GM10847 (cell line): ENCODE data around the gene PRKCD.

Source experiments
- POLR2A ChIP-seq: IDR thresholded peaks from 2 replicates; pipeline ENCODE4 v1.6.1; 2011; ENCODE audit not compliant: insufficient read length; ENCODE audit errors: extremely low read depth

The PRKCD gene

DNA sequence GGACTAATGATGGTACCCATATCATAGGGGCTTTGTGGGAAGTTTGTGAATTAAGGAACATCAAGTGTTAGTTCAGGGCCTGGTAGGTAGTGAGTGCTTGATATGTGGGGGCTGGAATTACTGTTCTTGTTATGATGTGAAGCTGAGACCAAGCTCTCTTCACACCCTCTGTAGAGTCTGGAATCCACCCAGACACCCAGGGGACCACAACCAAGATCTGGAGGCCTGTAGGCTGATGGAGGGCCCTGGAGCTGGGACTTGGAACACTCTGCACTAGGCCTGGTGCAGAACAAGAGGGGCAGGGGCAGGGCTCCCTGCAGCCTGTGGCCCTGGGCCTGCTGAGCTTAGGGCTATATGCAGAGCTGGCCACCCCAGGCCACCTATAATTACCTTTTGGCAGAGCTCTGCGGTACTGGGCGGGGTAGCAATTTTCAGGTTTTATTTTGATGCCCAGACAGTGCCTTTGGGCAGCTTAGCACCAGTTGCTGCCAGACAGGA, 13.1 kb upstream of the PRKCD start:
- TF ChIP-seq POLR2A, result no peak

DNA sequence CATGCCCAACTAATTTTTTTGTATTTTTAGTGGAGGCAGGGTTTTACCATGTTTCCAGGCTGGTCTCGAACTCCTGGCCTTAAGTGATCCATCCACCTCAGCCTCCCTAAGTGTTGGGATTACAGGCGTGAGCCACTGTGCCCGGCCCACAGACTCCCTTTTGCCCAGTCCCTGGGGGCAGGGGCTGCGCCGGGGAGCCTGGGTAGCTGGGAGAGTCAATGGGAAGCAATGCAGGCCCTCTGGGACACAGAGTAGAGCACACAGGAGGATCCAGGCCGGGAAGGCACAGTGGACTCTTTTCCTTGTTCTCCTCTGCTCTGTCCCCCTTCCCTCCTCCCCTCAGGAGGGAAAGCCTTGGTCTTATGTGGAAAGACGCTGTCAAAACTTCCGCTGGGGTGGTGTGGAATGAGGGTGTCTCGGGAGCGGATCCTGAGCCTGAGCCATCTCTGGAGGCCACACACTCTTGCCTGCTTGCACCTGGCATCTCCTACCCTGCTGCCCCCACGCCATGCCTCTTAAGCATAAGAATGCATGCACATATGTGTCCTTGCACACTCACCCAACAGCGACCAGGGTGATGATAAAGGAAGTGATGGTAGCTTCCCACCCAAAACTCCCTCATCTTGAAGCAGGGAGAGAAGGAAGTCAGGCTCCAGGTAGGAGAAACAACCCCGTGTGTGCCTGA, 11.9 kb upstream of the PRKCD start:
- no peak for TF ChIP-seq POLR2A

DNA sequence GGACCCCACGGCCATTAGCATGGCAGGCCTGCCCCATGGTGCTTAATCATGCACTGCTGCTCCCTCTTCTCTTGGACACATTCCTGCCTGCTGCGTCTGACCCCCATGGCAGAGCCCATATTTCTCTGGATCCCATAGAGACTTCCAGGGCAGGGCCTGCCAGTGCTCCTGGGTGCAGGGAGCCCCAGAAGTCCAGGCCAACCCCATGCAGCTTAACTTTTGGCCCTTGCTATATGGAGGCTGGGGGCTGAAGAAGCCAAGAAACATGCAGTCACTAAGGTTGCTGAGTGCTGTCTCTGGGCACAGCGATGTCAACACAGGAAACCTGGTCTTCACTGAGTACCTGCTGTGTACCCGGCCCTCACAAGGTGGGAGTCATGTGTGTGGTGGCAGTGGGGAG, 11.3 kb upstream of the PRKCD start:
- TF ChIP-seq POLR2A, result no peak

DNA sequence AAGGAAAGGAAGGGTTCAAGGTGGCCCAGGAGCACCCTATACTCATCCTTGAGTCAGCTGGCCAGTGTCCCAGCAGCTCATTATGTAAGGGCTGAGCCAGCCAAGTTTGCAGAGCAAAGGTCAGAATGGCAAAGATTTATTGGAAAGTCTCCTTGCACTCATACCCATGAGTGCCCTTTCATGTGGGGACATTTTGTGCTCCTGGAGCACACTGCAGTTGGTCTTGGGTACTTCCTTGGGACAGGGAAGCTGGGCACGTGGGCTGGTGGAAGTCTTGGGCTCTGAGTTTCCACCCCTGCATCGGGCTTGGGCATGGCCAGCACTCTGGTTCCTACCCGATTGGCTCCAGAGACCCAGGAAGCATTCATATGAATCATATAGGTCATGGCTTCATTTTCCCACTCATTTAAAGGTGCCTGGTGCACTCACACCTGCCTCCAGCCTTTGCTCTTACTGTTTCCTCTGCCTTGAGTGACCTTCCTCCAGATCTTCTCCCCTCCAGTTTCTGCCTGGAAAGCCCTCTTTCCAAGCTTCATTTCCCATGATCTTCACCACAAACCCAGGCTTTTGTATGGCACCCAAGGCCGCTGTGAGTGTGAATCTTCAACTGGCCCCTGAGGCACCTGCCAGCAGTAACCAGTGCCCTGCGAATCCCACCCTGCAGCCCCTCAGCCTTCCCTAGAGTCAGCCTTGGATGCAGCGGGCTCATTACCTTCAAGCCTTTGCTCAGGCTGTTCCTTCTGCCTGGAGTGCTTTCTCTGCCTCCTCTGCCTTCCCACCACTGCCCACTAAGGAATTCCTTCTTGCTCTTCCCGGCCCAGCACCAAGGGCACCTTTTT, 10.5 kb upstream of the PRKCD start:
- TF ChIP-seq POLR2A, result no peak

DNA sequence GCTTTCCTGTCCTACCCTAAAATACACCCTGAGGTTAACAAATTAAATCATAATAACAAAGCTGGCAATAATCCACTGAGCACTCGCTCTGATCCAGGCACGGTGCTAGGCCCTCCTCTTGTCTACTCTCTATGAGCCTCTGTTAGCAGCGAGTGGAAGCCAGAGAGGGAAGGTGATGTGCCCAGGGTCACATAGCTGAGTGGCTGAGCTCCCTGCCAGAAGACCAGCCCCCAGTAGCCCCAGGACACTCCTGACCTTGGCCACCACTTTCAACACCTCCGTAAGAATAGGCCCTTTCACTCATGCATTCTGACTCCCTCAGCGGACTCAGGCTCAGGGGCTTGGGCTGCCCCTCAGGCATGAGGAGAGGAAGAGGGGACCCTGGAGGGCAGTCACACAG, 9.5 kb upstream of the PRKCD start:
- no peak for TF ChIP-seq POLR2A

DNA sequence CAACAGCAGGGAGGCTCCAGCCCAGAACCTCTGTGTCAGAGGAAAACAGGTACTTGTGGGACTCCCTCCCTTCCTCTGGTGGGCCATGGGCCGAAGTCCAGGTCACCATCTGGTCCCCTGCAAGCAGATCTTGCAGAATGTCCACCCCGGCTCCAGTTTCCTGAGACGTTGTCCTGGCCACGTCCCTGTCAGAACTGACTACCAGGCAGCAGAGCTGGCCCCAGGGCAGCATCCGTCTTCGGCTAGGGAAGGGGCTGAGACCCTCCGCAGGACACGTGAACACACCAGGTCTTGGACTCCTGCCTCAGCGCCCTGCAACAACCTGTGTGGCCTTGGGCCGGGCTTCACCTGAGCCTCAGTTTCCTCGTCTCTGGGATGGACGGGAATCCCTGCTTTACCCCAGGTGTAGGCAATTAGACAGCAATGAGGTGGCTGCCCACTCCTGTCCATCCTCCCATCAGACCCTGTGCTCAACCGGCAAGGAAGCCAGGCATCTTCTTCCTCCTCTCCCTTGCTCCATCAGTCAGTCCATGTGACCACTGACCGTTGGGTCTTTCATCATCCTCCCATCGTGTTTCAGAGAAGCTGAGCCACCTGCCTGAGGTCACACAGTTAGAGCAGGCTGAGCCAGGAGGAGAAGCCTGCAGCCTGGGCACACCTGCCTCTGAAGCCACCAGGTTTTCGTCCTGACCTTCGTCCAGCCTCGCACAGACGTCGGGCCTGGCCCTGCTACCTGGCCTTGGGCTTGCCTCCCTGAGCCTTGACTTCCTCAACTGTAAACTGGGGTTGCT, 8.9 kb upstream of the PRKCD start:
- TF ChIP-seq POLR2A, result no peak

DNA sequence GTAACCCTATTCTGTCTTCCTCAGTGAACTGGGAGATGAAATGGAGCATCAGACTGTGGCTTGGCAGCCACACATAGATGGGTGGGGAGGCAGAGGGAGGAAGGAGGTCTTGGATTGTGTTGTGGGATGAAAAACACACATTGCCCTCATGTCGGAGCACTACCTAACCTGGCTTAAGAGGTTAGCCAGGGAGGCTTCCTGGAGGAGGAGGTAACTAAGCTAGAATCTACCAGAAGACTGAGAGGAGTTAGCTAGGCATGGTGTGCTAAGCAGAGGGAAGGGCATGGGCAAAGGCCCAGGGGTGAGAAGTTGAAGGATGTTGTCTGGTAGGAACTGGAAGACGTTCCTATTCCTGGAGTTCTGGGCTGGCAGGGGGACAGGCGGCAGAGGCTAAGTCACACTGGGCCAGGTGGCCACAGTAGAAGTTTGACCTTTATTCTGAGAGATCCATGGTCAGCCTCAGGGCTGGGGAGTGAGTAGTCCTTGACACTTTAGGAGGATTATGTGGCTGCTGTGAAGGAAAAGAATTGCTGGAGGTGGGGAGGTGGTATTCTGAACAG, 7.7 kb upstream of the PRKCD start:
- TF ChIP-seq POLR2A, result no peak

DNA sequence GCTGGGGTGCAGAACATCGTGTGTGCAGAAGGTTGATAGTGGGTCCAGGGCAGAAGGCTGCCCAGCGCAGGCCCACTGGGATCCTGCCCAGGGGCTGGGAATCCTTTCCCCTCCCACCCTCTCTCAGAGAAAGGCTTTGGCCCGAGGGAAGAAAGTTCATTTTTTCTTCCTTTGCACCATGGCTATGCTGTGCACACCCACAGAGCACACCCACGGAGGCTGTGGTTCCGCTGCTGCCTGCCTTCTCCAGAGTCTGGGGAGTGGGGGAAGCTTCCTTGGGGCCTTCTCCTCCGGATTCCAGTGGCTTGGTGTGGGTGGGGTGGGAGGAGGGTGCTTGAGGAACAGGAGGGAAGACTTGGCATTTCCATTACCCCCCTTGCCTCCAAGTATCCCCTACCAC, 7.0 kb upstream of the PRKCD start:
- TF ChIP-seq POLR2A, result no peak

DNA sequence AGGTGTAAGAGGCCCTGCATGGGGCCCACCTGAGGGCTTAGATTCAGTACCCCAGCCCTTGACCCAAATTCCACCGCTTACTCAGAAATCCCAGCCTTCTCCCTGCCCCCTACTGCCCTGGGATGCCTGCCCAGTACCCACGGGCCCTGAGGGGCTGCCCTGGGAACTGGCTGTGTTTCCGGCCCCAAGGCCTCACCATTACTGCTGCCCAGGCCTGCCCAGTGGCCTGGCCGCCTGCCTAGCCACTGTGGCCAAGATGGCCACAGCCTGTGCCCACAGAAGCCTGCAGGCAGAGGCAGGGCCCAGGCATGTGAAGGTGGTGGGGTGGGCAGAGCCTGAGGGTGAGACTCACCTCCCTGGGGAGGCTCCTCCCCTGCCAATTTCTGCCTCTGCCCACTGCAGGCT, 6.1 kb upstream of the PRKCD start:
- TF ChIP-seq POLR2A, result no peak

DNA sequence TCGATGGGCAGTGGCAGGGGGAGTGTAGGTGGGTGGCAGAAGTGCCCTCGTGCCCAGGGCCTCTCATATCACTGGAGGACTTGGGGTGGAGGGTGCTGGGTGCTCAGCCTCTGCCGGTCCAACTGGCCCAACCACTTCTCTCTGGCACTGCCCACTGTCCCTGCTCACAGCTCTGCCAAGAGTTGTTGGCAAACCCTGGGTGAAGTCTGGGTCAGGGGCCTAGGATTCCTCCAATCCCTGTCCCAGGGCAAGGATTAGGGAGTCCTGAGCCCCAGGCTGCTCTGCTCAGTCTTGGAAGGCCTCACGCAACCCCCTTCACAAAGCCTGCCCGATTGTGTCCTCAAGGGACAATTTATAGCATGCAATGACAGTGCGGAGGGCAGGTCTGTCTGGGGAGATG, 5.2 kb upstream of the PRKCD start:
- TF ChIP-seq POLR2A, result no peak

DNA sequence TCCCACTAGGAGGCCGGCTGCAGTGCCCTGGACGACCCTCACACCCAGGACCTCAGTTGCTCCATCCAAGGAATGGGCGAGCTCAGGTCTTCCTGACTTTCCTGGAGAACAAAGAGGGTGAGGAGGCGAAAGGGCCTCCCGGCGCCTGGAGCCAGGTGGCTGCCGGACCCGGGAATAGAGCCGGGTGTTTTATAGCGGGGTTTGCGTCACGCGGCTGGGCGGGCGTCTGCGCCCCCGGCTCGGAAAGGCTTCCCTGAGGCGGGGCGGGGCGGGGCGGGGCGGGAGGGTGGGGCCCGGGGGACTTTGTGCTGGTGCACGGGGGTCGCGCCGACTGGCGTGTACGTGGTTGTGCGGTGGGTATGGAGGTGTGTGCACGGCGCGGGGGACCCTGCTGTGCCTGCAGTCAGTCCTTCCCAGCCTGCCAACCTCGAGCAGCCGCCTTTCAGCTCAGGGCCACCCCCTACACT, 4.6 kb upstream of the PRKCD start:
- TF ChIP-seq POLR2A, result no peak

DNA sequence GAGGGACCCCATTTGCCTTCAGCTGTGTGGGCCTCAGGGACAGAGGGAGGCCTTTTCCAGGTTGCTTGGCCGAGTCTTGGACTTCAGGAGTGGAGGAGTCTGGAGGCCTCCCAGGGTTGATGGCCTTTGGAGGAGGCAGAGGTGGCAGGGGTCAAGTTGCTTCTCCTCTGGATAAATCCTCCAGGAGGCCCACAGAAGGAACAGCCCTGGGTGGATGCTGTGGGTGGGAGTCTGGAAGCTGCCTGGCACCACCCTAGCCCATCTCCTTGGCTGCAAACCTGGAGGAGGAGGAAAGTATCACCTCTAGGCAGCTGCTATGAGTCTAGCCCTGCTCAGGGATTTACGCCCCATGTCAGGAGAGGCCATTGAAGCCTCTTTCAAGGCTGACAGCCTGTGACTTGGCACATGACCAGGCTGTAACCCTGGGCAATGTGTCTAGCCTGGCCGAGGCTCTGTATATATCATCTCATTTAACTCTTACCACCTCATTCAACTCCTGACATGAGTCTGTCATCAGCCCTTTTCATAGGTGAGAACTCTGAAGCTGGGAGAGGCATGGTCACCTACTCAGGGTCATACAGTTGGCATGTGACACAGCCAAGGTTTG, 2.9 kb upstream of the PRKCD start:
- no peak for TF ChIP-seq POLR2A

DNA sequence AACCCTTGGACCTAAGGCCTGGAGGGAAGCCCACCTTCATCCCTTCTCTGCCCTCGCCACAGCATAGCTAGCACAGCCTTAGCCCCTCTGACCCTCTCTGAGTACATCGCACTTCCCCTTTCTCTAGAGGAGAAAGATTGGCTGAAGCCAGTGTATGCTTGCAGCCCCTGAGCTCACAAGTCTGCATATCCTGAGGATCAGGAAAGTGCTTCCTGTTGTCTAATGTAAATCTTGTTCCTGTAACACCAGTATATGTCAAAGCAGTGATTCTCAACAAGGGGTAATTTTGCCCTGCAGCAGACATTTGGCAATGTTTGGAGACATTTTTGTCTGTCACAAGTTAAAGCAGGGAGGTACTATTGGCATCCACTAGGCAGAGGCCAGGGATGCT, 2.2 kb upstream of the PRKCD start:
- no peak for TF ChIP-seq POLR2A

DNA sequence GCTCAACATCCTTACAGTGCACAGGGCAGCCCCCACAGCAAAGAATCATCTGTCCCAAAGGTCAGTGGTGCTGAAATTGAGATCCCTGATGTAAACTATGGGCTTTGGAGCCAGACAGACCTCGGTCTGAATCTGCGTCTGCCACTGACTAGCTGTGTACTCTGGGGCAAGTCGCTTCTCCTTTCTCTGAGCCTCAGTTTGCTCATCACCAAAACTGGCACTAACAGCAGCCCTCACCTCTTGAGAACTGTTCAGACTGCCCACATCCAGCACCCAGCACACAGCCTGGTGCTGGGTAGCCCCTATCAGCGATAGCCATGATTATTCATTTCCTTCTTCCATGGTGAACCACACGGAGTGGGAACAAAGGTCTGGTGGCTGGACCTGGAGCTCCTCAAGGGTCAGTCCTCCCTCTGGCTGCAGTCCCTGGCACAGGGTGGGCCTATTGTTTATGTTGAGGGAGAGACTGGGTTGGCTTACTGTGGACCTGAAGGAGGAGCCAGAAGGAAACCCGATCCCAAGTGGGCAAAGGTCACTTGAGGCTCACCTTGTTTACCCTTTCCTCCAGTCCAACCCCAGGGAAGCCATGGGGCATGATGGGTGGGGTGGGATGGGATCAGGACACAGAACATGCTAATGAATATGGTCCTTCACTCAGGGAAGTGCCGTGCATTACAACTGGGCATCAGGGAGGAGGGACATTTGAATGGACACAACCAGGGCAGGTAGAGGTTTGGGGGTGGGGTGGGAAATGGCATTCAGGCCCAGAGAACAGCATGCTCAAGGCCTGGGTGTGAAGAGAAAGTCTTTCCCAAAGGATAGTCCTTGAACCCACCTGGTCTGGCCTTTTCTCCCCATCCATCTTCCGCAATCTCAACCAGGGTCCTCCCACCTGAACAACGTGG, 1.6 kb upstream of the PRKCD start:
- no peak for TF ChIP-seq POLR2A

DNA sequence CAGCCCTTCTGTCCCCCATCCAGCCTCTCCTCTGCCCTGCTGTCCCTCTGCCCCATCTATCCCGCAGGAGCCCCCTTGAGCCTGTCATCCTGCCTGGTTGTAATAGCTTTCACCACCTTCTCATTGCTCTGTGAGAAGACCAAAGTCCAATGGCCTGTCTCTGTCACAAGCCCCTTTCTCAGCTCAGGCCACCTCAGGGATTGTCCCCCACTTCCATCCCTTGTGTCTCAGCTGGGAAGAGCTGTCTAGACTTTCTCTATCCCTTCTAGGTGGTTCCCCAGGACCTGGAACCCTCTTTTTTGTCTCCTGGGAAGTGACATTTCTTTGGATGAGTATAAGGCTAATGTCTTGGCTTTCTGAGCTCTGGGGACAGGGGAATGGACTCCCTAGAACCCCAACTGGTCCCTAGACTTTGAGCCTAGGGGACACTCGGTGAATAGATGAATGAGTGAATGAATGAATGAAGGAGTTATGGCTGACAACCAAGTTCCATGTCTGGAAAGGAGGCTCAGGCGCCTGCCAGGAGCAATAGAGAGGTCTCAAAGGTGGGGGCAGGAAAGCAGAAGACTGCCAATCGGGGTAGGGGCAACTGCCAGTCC, 849 bp upstream of the PRKCD start:
- TF ChIP-seq POLR2A, result no peak
